GM20000 (cell line): ENCODE measurements around the gene FIGNL1.

Source experiments
- DNase-seq: peaks from one replicate; pipeline ENCODE4 v3.0.0; 2012; ENCODE audit warnings: low spot score
- TF ChIP-seq, protein P1 (sequence below): IDR thresholded peaks from 2 replicates; pipeline ENCODE4 v1.5.1; 2012; ENCODE audit warnings: mild to moderate bottlenecking, control low read depth; ENCODE audit errors: extremely low read depth, missing control alignments

The FIGNL1 gene

DNA sequence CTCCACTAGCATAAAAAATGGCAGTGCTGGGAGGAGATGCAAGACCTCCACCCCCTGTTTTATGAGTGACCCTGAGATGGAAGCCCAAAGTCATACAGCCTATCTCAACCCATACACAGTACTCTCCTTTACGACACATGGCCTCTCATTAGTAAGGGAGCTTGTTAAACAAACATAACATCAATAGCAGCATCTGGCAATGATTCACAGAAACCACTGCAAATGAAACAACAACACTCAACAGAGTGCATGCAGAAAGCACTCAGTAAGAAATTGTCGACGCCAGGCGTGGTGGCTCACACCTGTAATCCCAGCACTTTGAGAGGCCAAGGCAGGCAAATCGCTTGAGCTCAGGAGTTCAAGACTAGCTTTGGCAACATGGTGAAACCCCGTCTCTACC lies 27.5 kb upstream of the FIGNL1 start:
- no peak for DNase-seq

DNA sequence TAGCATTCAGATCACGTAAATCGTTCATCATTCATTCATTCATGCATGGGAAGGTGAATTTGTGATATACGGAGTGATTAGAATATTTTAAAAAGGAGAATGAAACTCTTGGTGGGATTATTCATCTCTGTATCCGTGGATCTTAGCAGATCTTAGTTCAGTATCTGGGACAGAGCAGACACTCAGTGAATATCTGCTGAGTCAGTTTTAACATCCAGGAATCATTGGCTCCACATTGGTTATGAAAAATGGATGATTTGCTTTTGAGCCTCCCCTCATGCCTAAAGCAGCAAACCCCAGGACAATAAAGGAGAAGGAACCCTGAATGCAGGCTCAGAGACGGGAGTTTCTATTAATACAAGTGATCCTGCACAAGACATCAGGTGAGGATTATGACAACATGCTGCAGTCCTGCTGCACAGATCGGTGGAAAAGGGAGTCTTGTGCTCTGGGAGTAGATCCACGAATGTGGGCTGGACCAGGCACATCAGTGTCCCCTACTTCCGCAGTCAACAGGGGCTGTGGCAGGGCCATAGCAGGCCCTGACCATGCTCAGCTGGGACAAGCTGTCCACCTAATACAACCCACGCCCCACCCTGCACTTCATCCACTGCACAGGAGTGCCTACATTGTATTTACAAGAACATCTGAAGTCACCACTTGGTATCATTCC lies 26.9 kb upstream of the FIGNL1 start:
- TF ChIP-seq, protein P1, sequence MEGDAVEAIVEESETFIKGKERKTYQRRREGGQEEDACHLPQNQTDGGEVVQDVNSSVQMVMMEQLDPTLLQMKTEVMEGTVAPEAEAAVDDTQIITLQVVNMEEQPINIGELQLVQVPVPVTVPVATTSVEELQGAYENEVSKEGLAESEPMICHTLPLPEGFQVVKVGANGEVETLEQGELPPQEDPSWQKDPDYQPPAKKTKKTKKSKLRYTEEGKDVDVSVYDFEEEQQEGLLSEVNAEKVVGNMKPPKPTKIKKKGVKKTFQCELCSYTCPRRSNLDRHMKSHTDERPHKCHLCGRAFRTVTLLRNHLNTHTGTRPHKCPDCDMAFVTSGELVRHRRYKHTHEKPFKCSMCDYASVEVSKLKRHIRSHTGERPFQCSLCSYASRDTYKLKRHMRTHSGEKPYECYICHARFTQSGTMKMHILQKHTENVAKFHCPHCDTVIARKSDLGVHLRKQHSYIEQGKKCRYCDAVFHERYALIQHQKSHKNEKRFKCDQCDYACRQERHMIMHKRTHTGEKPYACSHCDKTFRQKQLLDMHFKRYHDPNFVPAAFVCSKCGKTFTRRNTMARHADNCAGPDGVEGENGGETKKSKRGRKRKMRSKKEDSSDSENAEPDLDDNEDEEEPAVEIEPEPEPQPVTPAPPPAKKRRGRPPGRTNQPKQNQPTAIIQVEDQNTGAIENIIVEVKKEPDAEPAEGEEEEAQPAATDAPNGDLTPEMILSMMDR, result no peak
- DNase-seq, result no peak

More for the DNA sequence above, 27.5 kb upstream of the FIGNL1 start:
- TF ChIP-seq, protein P1, result no peak

DNA sequence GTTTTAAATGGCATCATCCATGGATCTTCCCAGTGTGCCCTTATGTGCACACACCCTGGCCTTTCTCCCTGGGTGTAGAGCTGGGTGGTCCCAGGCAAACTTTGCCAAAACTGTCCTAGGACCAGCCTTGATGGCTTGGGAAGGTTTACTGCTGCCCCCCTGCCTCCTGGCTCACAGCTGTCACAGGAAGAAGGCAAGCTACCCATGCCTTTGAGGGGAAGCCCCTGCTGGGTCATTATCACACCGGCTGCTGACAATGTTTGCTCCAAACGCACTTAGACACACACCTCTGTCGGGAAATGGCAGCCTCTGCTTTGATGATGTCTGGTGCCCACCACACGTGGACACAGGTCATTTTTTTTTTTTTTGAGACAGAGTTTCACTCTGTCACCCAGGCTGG lies 25.2 kb upstream of the FIGNL1 start:
- DNase-seq, result no peak
- TF ChIP-seq, protein P1, result no peak

DNA sequence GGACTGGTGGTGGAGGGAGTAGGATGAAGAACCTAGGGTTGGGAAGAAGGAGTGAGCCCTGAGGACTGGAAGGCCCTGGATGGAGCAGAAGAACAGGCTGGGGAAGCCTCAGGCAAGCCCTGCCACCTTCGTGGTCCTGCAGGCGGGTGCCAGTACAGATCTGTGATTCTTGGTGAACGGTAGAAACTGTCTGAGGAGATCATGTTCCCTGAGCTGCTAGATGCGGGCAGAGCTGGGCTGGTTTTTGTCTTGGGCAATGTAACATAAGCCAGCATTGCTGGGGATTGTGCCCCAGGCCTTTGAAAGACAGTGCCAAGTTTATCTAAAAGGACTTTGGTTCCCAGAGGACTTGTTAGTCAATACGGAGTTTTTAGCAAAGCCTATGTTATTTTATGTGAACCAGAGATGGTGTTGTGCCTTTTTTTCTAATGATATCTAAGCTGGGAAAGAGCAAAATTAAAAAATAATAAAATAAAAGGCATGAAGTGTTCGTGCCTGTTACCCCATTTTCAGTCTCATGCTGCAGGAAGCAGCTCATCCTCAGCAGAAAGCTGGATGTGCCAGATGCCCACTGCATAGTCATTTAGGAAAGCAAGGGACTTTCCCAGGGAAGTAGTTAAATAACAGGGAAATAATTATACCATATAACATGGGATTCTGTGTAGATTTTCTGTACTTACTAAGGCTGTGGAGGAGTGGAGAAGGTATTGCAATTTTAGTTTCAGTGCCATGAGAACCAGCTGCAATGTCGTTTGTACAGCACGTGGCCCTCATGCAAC lies 24.4 kb upstream of the FIGNL1 start:
- DNase-seq, result no peak
- TF ChIP-seq, protein P1, result no peak

DNA sequence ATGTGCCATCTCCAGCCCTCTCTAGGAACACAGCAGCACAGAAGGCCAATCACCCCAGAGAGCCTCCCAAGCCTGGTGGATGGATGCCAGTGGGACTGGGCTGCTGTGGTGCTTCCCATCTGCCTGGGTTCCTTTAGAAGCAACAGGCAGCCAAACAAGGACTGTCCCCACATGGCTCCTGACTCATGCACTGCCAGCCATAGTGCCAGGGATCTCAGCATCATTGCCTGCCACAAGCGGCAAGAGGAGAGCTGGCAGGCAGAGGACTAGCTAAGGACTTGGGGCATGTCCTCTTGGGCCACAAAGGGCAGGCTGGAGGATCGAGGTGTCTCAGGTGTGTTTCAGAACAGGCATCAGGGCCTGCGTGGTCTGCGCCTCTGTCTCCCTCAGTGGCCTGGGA lies 23.4 kb upstream of the FIGNL1 start:
- DNase-seq, result no peak
- TF ChIP-seq, protein P1, result no peak

DNA sequence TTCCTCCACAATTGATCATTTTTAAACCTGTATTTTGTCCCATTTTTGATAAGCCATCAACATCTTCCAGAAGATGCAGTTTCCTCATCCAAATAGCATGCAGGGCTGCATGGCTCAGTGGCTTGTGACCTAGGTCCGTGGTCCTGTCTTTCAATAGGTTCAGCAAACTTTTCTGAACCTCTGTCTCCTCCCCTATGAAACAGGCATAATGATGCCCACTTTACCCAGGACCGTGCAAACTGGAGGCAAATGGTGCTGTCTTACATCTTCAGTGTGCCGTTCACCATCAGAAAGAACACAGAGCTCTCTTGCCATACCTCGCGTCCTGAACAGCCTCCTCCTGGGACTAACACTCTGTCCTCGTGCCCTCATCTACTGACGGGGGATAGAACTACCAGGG lies 22.3 kb upstream of the FIGNL1 start:
- TF ChIP-seq, protein P1, result no peak
- no peak for DNase-seq

DNA sequence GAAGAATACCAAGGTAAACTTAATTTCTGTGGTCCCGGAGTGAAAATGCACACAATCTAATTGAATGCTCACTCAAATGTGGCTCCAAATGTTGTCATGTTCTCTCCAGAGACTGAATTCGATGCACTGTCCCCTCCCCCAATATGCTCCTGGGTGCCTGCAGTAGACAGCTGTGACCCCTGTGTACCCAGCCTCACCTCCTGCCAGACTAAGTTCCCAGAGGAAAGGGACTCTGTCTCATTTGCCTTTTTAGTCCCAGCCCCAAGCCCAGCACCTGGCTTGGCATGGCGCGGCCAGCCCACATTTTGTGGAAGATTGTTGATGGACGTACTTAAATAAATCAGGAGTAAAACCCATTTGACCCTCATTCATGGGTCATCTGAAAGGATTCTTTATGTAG lies 21.8 kb upstream of the FIGNL1 start:
- DNase-seq, result no peak
- TF ChIP-seq, protein P1, result no peak
